GM19372 (cell line): ENCODE results near the gene LRIG3.
"Not testable (repeated sequence)": the region's sequence is repeated elsewhere in the genome, so short reads cannot be mapped to it uniquely, and the experiment has no call there.

Experiments
- ATAC-seq: cut with Tn5 transposase; IDR thresholded peaks from one replicate; pipeline ENCODE4 v1.9.1; 2021; ENCODE audit warnings: mild to moderate bottlenecking, low read depth, moderate library complexity; ENCODE audit not compliant: unreplicated experiment

The LRIG3 gene

GRCh38 chr12:58907391-58907790, 12.9 kb downstream of the LRIG3 start:
- ATAC-seq: no peak

- ATAC-seq: no peak
Observed at GRCh38 chr12:58906917-58907316, 13.4 kb downstream of the LRIG3 start.

GRCh38 chr12:58905422-58905821, 14.9 kb downstream of the LRIG3 start:
- ATAC-seq: no peak

- ATAC-seq: not testable (repeated sequence)
Observed at GRCh38 chr12:58902726-58903125, 17.6 kb downstream of the LRIG3 start.

DNA sequence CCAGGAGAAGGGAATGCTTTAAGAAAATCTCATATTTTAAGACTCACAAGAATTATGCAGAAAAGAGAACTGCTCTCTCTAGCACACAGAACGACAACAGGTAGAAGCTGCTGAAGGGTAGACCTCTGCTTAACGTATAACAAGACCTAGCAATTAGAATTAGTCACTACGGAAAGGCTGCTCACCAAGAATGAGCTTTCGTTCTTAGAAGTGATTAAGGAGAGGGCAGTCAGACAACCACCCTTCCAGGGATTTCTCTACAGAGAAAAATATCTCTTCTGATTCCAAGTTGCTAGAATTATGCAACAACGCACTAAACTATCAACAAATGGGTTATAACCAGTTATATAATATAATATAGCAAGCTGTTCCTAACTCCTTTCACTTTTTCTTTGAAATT, 18.6 kb downstream of the LRIG3 start:
- ATAC-seq: no peak

DNA sequence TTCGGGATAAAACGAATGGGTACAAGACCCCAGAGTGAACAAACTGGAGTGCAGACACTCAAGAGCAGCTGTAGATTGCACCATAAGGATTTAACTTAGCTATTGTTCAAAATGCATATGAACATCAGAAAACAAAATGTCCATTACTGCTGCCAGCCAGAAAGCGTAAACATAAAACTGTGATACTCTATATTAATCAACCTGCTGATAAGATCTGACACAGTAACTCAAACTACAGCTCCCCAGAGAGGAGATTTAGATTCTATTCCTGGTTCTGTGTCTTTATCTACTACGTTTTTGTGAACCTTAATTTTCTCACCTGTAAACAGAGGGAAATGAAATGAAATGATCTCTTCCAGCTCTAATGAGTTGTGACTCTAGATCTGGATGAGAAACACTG, 22.3 kb downstream of the LRIG3 start:
- no peak for ATAC-seq

- no peak for ATAC-seq
Observed at GRCh38 chr12:58896278-58896677, 24.0 kb downstream of the LRIG3 start.

GRCh38 chr12:58895053-58895452, 25.3 kb downstream of the LRIG3 start:
- no peak for ATAC-seq

GRCh38 chr12:58894040-58894439, 26.3 kb downstream of the LRIG3 start:
- ATAC-seq: no peak

- no peak for ATAC-seq
Observed at GRCh38 chr12:58893495-58893894, 26.8 kb downstream of the LRIG3 start.

DNA sequence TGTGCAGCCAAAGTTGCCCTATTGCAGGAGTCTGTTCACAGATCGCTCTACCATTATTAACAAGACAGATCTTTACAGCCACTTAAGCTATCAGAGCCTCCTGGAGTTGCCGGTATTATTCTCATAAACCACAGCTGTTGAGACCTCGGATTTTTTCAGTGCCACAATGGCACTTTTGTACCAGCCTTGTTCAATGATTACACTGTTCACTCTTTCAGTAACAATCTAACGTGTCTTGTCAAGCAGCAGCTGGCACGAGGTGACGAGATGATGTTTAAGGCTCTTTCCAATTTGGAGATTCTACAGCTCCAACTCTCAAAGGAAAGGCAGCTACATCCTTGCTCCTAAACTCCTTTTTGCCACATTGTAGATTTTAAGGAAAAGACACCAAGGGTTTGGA, 30.7 kb downstream of the LRIG3 start:
- no peak for ATAC-seq

- ATAC-seq: no peak
Observed at GRCh38 chr12:58888131-58888783, 32.0 kb downstream of the LRIG3 start.

GRCh38 chr12:58887068-58887467, 33.2 kb downstream of the LRIG3 start:
- no peak for ATAC-seq

- ATAC-seq: no peak
Observed at GRCh38 chr12:58886474-58886873, 33.8 kb downstream of the LRIG3 start.

- ATAC-seq: no peak
Observed at GRCh38 chr12:58884916-58885315, 35.4 kb downstream of the LRIG3 start.

DNA sequence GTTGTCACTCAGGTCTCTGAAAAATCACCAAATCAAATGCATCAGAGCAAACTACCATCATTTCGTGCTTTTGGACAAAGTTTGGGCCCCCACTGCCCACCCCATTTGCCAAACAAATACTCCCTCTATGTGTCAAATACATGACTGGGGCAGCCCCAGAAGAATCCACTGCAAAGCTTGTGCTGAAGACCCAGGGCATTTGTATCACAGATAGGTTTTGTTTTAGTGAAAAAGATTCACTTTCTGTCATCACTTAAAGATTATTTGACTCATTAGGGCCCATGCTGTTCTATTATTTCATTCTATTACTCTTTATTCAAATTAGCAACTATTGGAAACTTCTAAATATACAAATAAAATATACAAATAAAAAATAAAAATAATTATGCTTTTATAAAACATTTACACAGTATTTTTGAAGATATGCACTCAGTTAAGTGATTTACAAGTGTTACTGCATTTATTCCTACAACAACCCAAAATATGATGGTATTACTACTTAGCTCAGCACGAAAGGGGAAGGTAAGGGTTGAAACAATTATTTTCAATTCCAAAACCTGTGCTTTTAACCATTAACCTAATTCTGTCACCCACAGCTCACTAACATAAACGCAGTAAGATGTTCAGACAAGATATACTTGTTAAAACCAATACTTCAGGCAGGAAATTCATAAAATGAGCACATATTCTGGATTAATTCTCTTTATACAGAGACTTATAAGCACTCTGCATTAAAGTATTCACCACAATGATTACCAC, 36.5 kb downstream of the LRIG3 start:
- ATAC-seq: no peak

GRCh38 chr12:58882826-58883225, 37.5 kb downstream of the LRIG3 start:
- ATAC-seq: no peak

DNA sequence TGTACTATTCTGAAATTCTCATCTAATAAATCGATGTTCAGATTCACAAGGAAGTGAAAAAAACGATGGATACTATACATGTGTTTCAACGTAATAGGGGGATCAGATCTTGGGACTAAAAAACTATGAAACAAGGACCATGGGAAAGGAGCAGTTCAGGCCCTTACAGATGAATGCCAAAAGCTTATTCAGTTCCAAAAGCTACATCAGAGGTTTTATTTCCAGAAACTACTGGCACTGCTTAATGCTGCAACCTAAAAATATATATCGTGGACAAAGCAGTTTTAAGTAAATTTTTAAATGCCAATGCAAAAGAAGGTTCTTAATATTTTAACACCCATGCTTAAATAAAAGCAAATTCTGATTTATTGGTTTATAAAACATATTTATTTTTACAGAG, 38.5 kb downstream of the LRIG3 start:
- ATAC-seq: no peak

DNA sequence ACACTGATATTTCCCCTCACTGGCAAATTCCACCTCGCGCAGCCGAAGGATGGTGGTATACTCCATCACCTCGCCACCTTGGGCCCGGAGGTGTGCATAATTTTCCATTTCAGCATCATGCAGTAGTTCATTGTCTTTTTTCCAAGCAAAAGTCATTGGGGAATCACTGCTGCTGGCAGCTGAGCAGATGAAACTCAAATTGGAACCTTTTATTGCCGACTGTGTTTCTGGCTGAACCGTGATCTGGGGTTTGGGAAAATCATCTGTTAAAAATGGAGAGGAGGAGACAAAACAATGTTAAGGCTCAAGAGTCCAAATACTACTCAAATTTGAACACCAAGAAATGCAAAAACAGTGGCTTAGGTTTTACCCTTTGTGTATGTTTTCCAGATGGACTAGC, 39.7 kb downstream of the LRIG3 start:
- ATAC-seq: no peak

GRCh38 chr12:58877243-58877743, 43.0 kb downstream of the LRIG3 start:
- ATAC-seq: no peak

DNA sequence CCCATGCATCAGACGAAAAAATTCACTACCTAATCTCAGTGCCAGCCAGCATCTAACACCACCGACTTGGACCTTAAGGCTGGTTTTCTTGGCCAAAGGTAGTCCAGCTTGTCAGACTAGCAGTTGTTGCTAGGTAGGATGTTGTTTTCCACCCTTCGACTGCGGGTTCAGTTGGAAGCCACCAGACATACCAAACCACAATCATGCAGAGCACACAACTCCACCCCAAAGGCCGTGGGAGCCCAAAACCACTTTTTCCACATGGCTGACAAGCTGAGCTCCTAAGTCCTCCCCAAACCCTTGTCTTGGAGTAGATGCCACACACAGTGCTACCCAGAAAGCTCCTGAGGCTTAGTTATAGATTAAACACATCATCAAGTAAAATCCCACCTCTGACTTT, 46.8 kb downstream of the LRIG3 start:
- ATAC-seq: no peak

GRCh38 chr12:58871556-58871955, 48.7 kb downstream of the LRIG3 start:
- ATAC-seq: no peak
